HL-60 (cell line): ENCODE measurements around the gene CDC23.
"Not testable (repeated sequence)": the region's sequence is repeated elsewhere in the genome, so short reads cannot be mapped to it uniquely, and the experiment has no call there.

Experiments used
- DNase-seq, 2 experiments: peaks; one replicate each; pipeline ENCODE4 v3.0.0-alpha.2; 2010 to 2020; ENCODE audit warnings: low read depth in 1 of 2, low spot score in 1 of 2
- H3K27ac ChIP-seq: fragments of 250-450 bp; sonication (Bioruptor Pico); replicated peaks from 2 replicates; pipeline ENCODE4 v1.5.1; 2020; ENCODE audit warnings: mild to moderate bottlenecking, moderate library complexity
- H3K27me3 ChIP-seq: fragments of 250-450 bp; sonication (Bioruptor Pico); 2 replicates; pipeline ENCODE4 v1.5.1; 2021; ENCODE audit warnings: mild to moderate bottlenecking, moderate library complexity; ENCODE audit not compliant: insufficient read depth, poor library complexity, severe bottlenecking
- H3K4me3 ChIP-seq: replicated peaks from 2 replicates; pipeline ENCODE4 v1.5.1; 2011; ENCODE audit warnings: mild to moderate bottlenecking, control low read depth, low read length; ENCODE audit not compliant: insufficient read depth
- GABPA ChIP-seq: IDR thresholded peaks from 2 replicates; pipeline ENCODE4 v1.6.1; 2012; ENCODE audit warnings: low read depth
- POLR2AphosphoS5 ChIP-seq: IDR thresholded peaks from 2 replicates; pipeline ENCODE4 v1.6.1; 2012; ENCODE audit warnings: low read depth
- SPI1 ChIP-seq: IDR thresholded peaks from 2 replicates; pipeline ENCODE4 v1.6.1; 2012; ENCODE audit warnings: low read depth, mild to moderate bottlenecking, borderline replicate concordance
- TF ChIP-seq, protein P1 (sequence below): IDR thresholded peaks from 2 replicates; pipeline ENCODE4 v1.6.1; 2012; ENCODE audit warnings: low read depth; ENCODE audit not compliant: insufficient replicate concordance
- TF ChIP-seq, protein P2 (sequence below): IDR thresholded peaks from one replicate; pipeline ENCODE4 v1.5.1; 2011; ENCODE audit warnings: low read length, control low read depth, inconsistent platforms; ENCODE audit not compliant: insufficient read depth

CDC23 gene

DNA sequence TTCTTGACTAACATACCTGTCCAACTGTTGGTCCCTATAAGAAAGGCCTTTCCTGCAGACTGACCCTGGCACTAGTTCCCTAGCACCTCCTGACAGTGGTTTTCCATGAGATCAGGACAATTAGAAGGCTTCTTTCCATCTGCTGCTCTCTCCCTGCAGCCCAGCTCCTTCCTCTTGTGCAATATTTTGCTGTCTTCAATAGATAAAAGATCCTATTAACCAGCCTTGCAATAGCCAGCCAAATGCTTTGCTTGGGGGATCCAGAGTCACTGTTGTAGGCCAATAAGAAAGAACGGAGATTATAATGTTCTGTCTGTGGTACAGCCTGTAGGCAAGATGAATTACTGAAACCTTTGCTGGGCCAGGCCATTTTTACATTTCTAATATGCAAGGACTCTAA lies 55.5 kb downstream of the CDC23 start:
- no peaks in the 10 kb centered on the region for H3K27me3 ChIP-seq
- TF ChIP-seq, protein P1, sequence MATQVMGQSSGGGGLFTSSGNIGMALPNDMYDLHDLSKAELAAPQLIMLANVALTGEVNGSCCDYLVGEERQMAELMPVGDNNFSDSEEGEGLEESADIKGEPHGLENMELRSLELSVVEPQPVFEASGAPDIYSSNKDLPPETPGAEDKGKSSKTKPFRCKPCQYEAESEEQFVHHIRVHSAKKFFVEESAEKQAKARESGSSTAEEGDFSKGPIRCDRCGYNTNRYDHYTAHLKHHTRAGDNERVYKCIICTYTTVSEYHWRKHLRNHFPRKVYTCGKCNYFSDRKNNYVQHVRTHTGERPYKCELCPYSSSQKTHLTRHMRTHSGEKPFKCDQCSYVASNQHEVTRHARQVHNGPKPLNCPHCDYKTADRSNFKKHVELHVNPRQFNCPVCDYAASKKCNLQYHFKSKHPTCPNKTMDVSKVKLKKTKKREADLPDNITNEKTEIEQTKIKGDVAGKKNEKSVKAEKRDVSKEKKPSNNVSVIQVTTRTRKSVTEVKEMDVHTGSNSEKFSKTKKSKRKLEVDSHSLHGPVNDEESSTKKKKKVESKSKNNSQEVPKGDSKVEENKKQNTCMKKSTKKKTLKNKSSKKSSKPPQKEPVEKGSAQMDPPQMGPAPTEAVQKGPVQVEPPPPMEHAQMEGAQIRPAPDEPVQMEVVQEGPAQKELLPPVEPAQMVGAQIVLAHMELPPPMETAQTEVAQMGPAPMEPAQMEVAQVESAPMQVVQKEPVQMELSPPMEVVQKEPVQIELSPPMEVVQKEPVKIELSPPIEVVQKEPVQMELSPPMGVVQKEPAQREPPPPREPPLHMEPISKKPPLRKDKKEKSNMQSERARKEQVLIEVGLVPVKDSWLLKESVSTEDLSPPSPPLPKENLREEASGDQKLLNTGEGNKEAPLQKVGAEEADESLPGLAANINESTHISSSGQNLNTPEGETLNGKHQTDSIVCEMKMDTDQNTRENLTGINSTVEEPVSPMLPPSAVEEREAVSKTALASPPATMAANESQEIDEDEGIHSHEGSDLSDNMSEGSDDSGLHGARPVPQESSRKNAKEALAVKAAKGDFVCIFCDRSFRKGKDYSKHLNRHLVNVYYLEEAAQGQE, result no peak
- TF ChIP-seq SPI1 (no peak), POLR2AphosphoS5 (no peak), GABPA (no peak)
- TF ChIP-seq, protein P2, sequence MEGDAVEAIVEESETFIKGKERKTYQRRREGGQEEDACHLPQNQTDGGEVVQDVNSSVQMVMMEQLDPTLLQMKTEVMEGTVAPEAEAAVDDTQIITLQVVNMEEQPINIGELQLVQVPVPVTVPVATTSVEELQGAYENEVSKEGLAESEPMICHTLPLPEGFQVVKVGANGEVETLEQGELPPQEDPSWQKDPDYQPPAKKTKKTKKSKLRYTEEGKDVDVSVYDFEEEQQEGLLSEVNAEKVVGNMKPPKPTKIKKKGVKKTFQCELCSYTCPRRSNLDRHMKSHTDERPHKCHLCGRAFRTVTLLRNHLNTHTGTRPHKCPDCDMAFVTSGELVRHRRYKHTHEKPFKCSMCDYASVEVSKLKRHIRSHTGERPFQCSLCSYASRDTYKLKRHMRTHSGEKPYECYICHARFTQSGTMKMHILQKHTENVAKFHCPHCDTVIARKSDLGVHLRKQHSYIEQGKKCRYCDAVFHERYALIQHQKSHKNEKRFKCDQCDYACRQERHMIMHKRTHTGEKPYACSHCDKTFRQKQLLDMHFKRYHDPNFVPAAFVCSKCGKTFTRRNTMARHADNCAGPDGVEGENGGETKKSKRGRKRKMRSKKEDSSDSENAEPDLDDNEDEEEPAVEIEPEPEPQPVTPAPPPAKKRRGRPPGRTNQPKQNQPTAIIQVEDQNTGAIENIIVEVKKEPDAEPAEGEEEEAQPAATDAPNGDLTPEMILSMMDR, result no peak
- H3K27ac ChIP-seq, result no peak overlapping the region
- no peak for DNase-seq
- H3K4me3 ChIP-seq, result no peak overlapping the region

DNA sequence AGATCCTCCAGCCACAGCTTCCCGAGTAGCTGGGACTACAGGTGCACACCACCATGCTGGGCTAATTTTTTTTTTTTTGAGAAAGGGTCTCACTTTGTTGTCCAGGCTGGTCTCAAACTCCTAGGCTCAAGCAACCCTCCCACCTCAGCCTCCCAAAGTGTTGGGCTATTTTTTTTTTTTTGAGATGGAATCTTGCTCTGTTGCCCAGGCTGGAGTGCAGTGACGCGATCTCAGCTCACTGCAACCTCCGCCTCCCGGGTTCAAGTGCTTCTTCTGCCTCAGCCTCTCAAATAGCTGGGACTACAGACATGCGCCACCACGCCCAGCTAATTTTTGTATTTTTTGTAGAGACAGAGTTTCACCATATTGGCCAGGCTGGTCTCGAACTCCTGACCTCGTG lies 57.1 kb downstream of the CDC23 start:
- H3K4me3 ChIP-seq, DNase-seq, H3K27ac ChIP-seq, H3K27me3 ChIP-seq: not testable (repeated sequence)

DNA sequence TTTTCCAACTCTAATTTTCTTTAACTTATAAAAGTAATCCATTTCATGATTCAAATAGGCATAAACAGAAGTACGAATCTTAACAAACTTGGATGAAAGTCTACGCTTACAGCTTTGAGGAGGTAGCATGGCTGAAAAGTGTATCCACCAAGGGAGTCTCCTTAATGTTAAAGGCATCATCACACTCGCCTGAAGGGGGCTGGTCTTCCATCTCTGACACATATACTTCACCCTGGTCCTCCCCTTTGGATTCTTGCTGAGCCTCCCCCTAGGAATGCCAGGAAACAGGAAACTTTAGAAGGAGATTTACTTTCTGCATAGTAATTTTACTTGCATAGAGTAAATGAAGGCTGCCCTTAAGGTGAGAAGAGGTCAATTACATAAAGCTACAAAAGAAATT lies 63.6 kb downstream of the CDC23 start:
- no peak for DNase-seq
- H3K27ac ChIP-seq, result no peak overlapping the region
- TF ChIP-seq, protein P1, result no peak
- no peak for TF ChIP-seq GABPA
- TF ChIP-seq SPI1, result no peak
- TF ChIP-seq, protein P2, result no peak
- TF ChIP-seq POLR2AphosphoS5, result no peak
- H3K4me3 ChIP-seq, result no peak overlapping the region
- H3K27me3 ChIP-seq, result no peaks in the 10 kb centered on the region

DNA sequence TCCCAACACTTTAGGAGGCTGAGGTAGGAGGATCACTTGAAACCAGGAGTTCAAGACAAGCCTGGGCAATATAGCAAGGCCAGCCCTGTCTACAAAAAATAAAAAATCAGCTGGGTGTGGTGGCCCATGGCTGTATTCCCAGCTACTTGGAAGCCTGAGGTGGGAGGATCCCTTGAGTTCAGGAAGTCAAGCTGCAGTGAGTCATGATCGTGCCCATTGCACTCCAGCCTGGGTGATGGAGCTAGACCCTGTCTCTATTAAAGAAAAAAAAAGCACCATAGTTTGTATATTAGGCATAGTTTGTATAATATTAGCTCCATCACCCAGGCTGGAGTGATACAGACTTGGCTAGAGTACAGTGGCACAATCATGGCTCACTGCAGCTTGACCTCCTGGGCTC lies 64.3 kb downstream of the CDC23 start:
- no peak for DNase-seq
- H3K4me3 ChIP-seq, result no peak overlapping the region
- H3K27me3 ChIP-seq, result no peaks in the 10 kb centered on the region
- TF ChIP-seq, protein P2, result no peak
- TF ChIP-seq, protein P1, result no peak
- TF ChIP-seq POLR2AphosphoS5, result no peak
- no peak for TF ChIP-seq SPI1
- no peak for TF ChIP-seq GABPA
- H3K27ac ChIP-seq, result no peak overlapping the region

DNA sequence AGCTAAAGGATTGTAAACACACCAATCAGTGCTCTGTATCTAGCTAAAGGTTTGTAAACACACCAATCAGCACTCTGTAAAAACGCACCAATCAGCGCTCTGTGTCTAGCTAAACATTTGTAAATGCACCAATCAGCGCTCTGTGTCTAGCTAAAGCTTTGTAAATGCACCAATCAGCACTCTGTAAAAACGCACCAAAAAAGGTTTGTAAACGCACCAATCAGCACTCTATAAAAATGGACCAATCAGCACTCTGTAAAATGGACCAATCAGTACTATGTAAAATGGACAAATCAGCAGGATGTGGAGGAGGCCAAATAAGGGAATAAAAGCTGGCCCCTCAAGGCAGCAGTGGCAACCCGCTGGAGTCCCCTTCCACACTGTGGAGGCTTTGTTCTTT lies 69.5 kb downstream of the CDC23 start:
- H3K27me3 ChIP-seq, H3K4me3 ChIP-seq, DNase-seq, H3K27ac ChIP-seq: not testable (repeated sequence)
